Caco-2 (cell line): ENCODE data around the gene NRF1. TPM values are rescaled to one million over a fixed set of nuclear protein-coding genes. Genes with fewer than 3 reads are reported as not detected.
"Not testable (repeated sequence)": the region's sequence is repeated elsewhere in the genome, so short reads cannot be mapped to it uniquely, and the experiment has no call there.

Experiments
- BruUV-seq: library from RNA; stranded (reverse); fragments of 400-500 nt; replicated peaks from 2 replicates; lab custom pipeline; 2021; lab: Mats Ljungman, UMichigan
- CTCF ChIA-PET: fragments of 300-600 bp; sonication (Branson Sonifier 250); formaldehyde crosslinking; loops from one replicate; lab custom pipeline; 2022; ENCODE audit warnings: antibody characterized with exemption; lab: Charles Lee
- POLR2A ChIA-PET: fragments of 300-600 bp; sonication (Branson Sonifier 250); formaldehyde crosslinking; loops from one replicate; lab custom pipeline; 2022; ENCODE audit warnings: antibody characterized with exemption; lab: Charles Lee
- DNase-seq, 2 experiments: peaks; one replicate each; pipeline versions ENCODE4 v3.0.0 to v3.0.0-alpha.2; 2020 to 2022
- H3K27me3 ChIP-seq: replicated peaks from 2 replicates; pipeline ENCODE4 v1.6.0; 2011; ENCODE audit warnings: low read length; ENCODE audit not compliant: control insufficient read depth, insufficient read depth
- H3K36me3 ChIP-seq: 2 replicates; pipeline ENCODE4 v1.5.1; 2011; ENCODE audit warnings: low read length; ENCODE audit not compliant: control insufficient read depth, insufficient read depth
- H3K4me1 ChIP-seq: fragments of 250-450 bp; sonication (Bioruptor Pico); 2 replicates; pipeline ENCODE4 v1.5.1; 2020; ENCODE audit warnings: mild to moderate bottlenecking
- H3K4me3 ChIP-seq: 2 replicates; pipeline ENCODE4 v1.5.1; 2011; ENCODE audit warnings: low read depth, mild to moderate bottlenecking, control low read depth, low read length
- H3K9me3 ChIP-seq: fragments of 250-450 bp; sonication (Bioruptor Pico); 2 replicates; pipeline ENCODE4 v1.5.1; 2020; ENCODE audit warnings: mild to moderate bottlenecking, moderate library complexity
- H3K27ac Mint-ChIP-seq: one replicate; pipeline ENCODE4 v1.8.0; 2022; ENCODE audit warnings: mixed read lengths; ENCODE audit not compliant: unreplicated experiment
- H3K27me3 Mint-ChIP-seq: one replicate; pipeline ENCODE4 v1.8.0; 2022; ENCODE audit warnings: mixed read lengths; ENCODE audit not compliant: insufficient read depth, unreplicated experiment
- H3K36me3 Mint-ChIP-seq: one replicate; pipeline ENCODE4 v1.8.0; 2022; ENCODE audit warnings: mild to moderate bottlenecking, mixed read lengths; ENCODE audit not compliant: insufficient read depth, unreplicated experiment
- H3K4me1 Mint-ChIP-seq: one replicate; pipeline ENCODE4 v1.8.0; 2022; ENCODE audit warnings: low read depth, mixed read lengths; ENCODE audit not compliant: unreplicated experiment
- H3K4me3 Mint-ChIP-seq: one replicate; pipeline ENCODE4 v1.8.0; 2022; ENCODE audit warnings: mild to moderate bottlenecking, moderate library complexity, mixed read lengths; ENCODE audit not compliant: unreplicated experiment
- H3K9me3 Mint-ChIP-seq: one replicate; pipeline ENCODE4 v1.8.0; 2022; ENCODE audit warnings: mixed read lengths; ENCODE audit not compliant: unreplicated experiment
- intact Hi-C: fragments of 100-400 bp; cut with micrococcal nuclease; formaldehyde crosslinking; loops from one replicate; pipeline ENCODE4 v1.10.0; 2022; ENCODE audit not compliant: unreplicated experiment
- total RNA-seq: library from RNA; stranded (reverse); gene quantifications from 2 replicates; pipeline ENCODE4 v1.2.3, GENCODE V29; 2022
- TF ChIP-seq, protein P1 (sequence below), 2 experiments: fragments of 200-600 bp in 1 of 2; IDR thresholded peaks; 1 replicate in 1 of 2; 2 replicates in 1 of 2; pipeline versions ENCODE4 v1.5.1 to v1.8.0; 2011 to 2022; ENCODE audit warnings: antibody characterized with exemption in 1 of 2, control low read depth in 1 of 2, inconsistent platforms in 1 of 2, low read depth in 1 of 2, low read length in 1 of 2, mild to moderate bottlenecking in 1 of 2, moderate library complexity in 1 of 2; ENCODE audit not compliant: insufficient read depth in 1 of 2, severe bottlenecking in 1 of 2, unreplicated experiment in 1 of 2

The NRF1 gene
- total RNA-seq, 1 experiment from 2014 or later = 22.5 TPM

DNA sequence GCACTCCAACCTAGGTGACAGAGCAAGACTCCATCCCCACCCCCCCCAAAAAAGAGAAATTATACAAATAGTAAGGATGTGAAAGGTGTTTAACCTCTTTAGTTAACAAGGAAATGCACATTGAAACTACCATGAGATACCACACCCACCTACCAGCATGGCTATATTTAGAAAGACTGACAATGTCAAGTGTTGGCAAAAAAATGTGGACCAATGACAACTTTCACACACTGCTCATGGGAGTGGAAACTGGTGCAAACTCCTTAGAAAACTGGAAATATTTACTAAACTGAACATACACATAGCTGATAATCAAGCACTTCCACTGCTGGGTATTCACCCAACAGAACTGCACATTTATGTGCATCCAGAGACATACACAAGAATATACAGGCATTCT, 23.3 kb upstream of the NRF1 start:
- no TSS peak for BruUV-seq
- TF ChIP-seq, protein P1, sequence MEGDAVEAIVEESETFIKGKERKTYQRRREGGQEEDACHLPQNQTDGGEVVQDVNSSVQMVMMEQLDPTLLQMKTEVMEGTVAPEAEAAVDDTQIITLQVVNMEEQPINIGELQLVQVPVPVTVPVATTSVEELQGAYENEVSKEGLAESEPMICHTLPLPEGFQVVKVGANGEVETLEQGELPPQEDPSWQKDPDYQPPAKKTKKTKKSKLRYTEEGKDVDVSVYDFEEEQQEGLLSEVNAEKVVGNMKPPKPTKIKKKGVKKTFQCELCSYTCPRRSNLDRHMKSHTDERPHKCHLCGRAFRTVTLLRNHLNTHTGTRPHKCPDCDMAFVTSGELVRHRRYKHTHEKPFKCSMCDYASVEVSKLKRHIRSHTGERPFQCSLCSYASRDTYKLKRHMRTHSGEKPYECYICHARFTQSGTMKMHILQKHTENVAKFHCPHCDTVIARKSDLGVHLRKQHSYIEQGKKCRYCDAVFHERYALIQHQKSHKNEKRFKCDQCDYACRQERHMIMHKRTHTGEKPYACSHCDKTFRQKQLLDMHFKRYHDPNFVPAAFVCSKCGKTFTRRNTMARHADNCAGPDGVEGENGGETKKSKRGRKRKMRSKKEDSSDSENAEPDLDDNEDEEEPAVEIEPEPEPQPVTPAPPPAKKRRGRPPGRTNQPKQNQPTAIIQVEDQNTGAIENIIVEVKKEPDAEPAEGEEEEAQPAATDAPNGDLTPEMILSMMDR (IDR thresholded peaks at IDR 0.05; ENCODE audit: insufficient read depth in 1 of 2, low read depth in 1 of 2, low read length in 1 of 2, severe bottlenecking in 1 of 2, unreplicated experiment in 1 of 2) = no peak
- Histone ChIP-seq H3K9me3 (peaks cover 22% of the 10 kb centered on the region), H3K27me3 (no peaks in the 10 kb centered on the region), H3K4me1 (no peaks in the 10 kb centered on the region), H3K36me3 (no peaks in the 10 kb centered on the region), H3K4me3 (no peak overlapping the region)
- peaks cover 6% of the 10 kb centered on the region for H3K36me3 Mint-ChIP-seq
- intact Hi-C loops = no loop called here
- no peaks in the 10 kb centered on the region for H3K4me1 Mint-ChIP-seq
- no peak overlapping the region for H3K4me3 Mint-ChIP-seq
- no peak overlapping the region for H3K27ac Mint-ChIP-seq
- ChIA-PET CTCF (no interaction called here), POLR2A (no interaction called here)
- no peaks in the 10 kb centered on the region for H3K27me3 Mint-ChIP-seq
- no peak for DNase-seq
- peaks cover 37% of the 10 kb centered on the region for H3K9me3 Mint-ChIP-seq

DNA sequence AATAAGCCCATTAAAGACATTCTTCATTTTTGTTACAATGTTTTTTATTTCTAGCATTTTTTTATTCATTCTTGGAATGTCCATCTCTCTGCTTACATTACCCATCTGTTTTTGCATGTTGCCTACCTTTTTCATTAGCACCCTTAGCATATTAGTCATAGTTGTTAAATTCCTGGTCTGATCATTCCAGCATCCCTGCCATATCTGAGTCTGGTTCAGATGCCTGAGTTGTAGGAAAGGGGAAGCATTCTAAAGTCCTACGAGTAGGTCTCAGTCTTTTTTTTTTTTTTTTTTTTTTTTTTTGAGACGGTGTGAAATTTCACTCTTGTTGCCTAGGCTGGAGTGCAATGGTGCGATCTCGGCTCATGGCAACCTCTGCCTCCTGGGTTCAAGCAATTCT, 19.7 kb upstream of the NRF1 start:
- peaks cover 6% of the 10 kb centered on the region for H3K36me3 Mint-ChIP-seq
- CTCF ChIA-PET = no interaction called here
- H3K4me1 Mint-ChIP-seq = no peaks in the 10 kb centered on the region
- no TSS peak for BruUV-seq
- peaks cover 4% of the 10 kb centered on the region for H3K27me3 Mint-ChIP-seq
- POLR2A ChIA-PET = no interaction called here
- DNase-seq = no peak
- Histone ChIP-seq H3K4me1 (no peaks in the 10 kb centered on the region), H3K27me3 (no peaks in the 10 kb centered on the region), H3K9me3 (peaks cover 4% of the 10 kb centered on the region), H3K36me3 (no peaks in the 10 kb centered on the region), H3K4me3 (no peak overlapping the region)
- TF ChIP-seq, protein P1 (IDR thresholded peaks at IDR 0.05; ENCODE audit: insufficient read depth in 1 of 2, low read depth in 1 of 2, low read length in 1 of 2, severe bottlenecking in 1 of 2, unreplicated experiment in 1 of 2) = no peak
- intact Hi-C loops = no loop called here
- H3K9me3 Mint-ChIP-seq = peaks cover 16% of the 10 kb centered on the region
- no peak overlapping the region for H3K4me3 Mint-ChIP-seq
- no peak overlapping the region for H3K27ac Mint-ChIP-seq

DNA sequence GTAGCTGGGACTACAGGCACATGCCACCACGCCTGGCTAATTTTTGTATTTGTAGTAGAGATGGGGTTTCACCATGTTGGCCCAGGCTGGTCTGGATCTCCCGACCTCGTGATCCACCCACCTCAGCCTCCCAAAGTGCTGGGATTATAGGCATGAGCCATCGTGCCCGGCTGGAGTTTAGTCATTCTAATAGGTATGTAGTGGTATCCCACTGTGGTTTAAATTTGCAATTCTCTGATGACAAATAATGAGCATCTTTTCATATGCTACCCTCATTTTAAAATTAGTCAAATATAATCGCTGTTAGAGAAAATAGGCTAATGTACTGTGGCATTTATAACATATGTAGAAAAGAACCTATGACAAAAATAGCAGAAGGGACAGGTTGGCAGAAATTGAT, 15.1 kb upstream of the NRF1 start:
- H3K4me3 ChIP-seq, CTCF ChIA-PET, H3K4me1 Mint-ChIP-seq, intact Hi-C loops, DNase-seq, H3K27me3 Mint-ChIP-seq, POLR2A ChIA-PET, H3K9me3 ChIP-seq, BruUV-seq, H3K9me3 Mint-ChIP-seq, H3K36me3 Mint-ChIP-seq, H3K27me3 ChIP-seq, H3K4me1 ChIP-seq, H3K4me3 Mint-ChIP-seq, H3K27ac Mint-ChIP-seq, H3K36me3 ChIP-seq: not testable (repeated sequence)

DNA sequence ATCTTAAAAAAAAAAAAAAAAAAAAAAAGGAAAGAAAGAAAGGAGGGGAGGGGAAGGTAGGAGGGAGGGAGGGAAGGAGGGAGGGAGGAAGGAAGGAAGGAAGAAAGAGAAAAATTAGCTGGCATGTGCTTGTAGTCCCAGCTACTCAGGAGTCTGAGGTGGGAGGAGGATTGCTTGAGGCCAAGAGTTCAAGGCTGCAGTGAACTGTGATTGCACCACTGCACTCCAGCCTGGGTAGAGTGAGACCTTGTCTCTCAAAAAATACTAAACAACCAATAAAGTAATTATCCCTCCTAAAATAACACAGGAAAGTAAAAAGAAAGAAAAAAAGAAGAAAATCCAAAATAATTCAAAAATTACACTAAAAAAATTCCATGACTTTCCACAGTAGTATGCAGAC, 13.8 kb upstream of the NRF1 start:
- intact Hi-C loops = no loop called here
- H3K27me3 Mint-ChIP-seq = peaks cover 8% of the 10 kb centered on the region
- no TSS peak for BruUV-seq
- no peaks in the 10 kb centered on the region for H3K36me3 ChIP-seq
- CTCF ChIA-PET = interaction anchor here (0.8 kb wide), 1 partner anchor 10 kb away, joined by 3 read pairs; no protein-coding TSS in a partner anchor
- H3K9me3 ChIP-seq = no peaks in the 10 kb centered on the region
- no peaks in the 10 kb centered on the region for H3K9me3 Mint-ChIP-seq
- no peak overlapping the region for H3K27ac Mint-ChIP-seq
- no peak overlapping the region for H3K4me3 Mint-ChIP-seq
- TF ChIP-seq, protein P1 (IDR thresholded peaks at IDR 0.05; ENCODE audit: insufficient read depth in 1 of 2, low read depth in 1 of 2, low read length in 1 of 2, severe bottlenecking in 1 of 2, unreplicated experiment in 1 of 2) = no peak
- POLR2A ChIA-PET = no interaction called here
- peaks cover under 1% of the 10 kb centered on the region for H3K36me3 Mint-ChIP-seq
- no peak overlapping the region for H3K4me3 ChIP-seq
- no peaks in the 10 kb centered on the region for H3K4me1 ChIP-seq
- DNase-seq = no peak
- H3K27me3 ChIP-seq = no peaks in the 10 kb centered on the region
- H3K4me1 Mint-ChIP-seq = no peaks in the 10 kb centered on the region
